OCI-LY7 (cell line): ENCODE results near the gene ZC3H18. TPM values are rescaled to one million over a fixed set of nuclear protein-coding genes. Genes with fewer than 3 reads are reported as not detected.
"Not testable (repeated sequence)": the region's sequence is repeated elsewhere in the genome, so short reads cannot be mapped to it uniquely, and the experiment has no call there.

Experiments
- BruUV-seq: library from RNA; stranded (reverse); fragments of 400-500 nt; replicated peaks from 2 replicates; lab custom pipeline; 2021; lab: Mats Ljungman, UMichigan
- CTCF ChIA-PET: fragments of 300-600 bp; sonication (Branson Sonifier 250); formaldehyde crosslinking; loops from one replicate; lab custom pipeline; 2022; ENCODE audit warnings: antibody characterized with exemption; ENCODE audit not compliant: unreplicated experiment; lab: Charles Lee
- POLR2A ChIA-PET: fragments of 300-600 bp; sonication (Branson Sonifier 250); formaldehyde crosslinking; loops from one replicate; lab custom pipeline; 2022; ENCODE audit warnings: antibody characterized with exemption; lab: Charles Lee
- DNase-seq: peaks from one replicate; pipeline ENCODE4 v3.0.0-alpha.2; 2015; ENCODE audit warnings: low spot score
- H2AFZ ChIP-seq: fragments of 200-600 bp; sonication (generic), shearing (Covaris generic); 2 replicates; pipeline ENCODE4 v1.6.1; 2014; ENCODE audit warnings: mild to moderate bottlenecking, antibody characterized with exemption, low read length, moderate library complexity
- H3K27ac ChIP-seq: fragments of 200-600 bp; sonication (generic); 2 replicates; pipeline ENCODE4 v1.5.1; 2014; ENCODE audit warnings: mixed run types, low read depth, mild to moderate bottlenecking, moderate library complexity, low read length, inconsistent platforms; ENCODE audit not compliant: poor library complexity, severe bottlenecking
- H3K36me3 ChIP-seq: fragments of 200-600 bp; sonication (generic); 2 replicates; pipeline ENCODE4 v1.6.1; 2014; ENCODE audit warnings: mild to moderate bottlenecking, antibody characterized with exemption, low read length, moderate library complexity, mixed read lengths; ENCODE audit not compliant: insufficient read depth
- H3K4me1 ChIP-seq: fragments of 200-600 bp; sonication (generic); 2 replicates; pipeline ENCODE4 v1.5.1; 2014; ENCODE audit warnings: mild to moderate bottlenecking, low read length; ENCODE audit not compliant: insufficient read depth, poor library complexity, severe bottlenecking
- H3K4me2 ChIP-seq: fragments of 200-600 bp; sonication (generic); 2 replicates; pipeline ENCODE4 v1.6.1; 2014; ENCODE audit warnings: mild to moderate bottlenecking, low read length
- H3K4me3 ChIP-seq: fragments of 200-600 bp; sonication (generic); 2 replicates; pipeline ENCODE4 v1.5.1; 2014; ENCODE audit warnings: mild to moderate bottlenecking, low read depth, low read length; ENCODE audit not compliant: poor library complexity, severe bottlenecking
- H3K79me2 ChIP-seq: fragments of 200-600 bp; sonication (generic); 2 replicates; pipeline ENCODE4 v1.6.1; 2016; ENCODE audit warnings: low read depth, mild to moderate bottlenecking, low read length, moderate library complexity, mixed read lengths; ENCODE audit not compliant: insufficient read depth
- H3K9me2 ChIP-seq: fragments of 200-600 bp; sonication (generic); 2 replicates; pipeline ENCODE4 v1.6.1; 2016; ENCODE audit warnings: mild to moderate bottlenecking, low read length, mixed read lengths; ENCODE audit not compliant: insufficient read depth
- H3K9me3 ChIP-seq: fragments of 200-600 bp; sonication (generic); 2 replicates; pipeline ENCODE4 v1.6.1; 2014; ENCODE audit warnings: mild to moderate bottlenecking, mixed run types, low read length, mixed read lengths
- H4K20me1 ChIP-seq: fragments of 200-600 bp; sonication (generic); 2 replicates; pipeline ENCODE4 v1.6.1; 2014; ENCODE audit warnings: mild to moderate bottlenecking, antibody characterized with exemption, low read length, moderate library complexity, mixed read lengths; ENCODE audit not compliant: insufficient read depth
- EZH2phosphoT487 ChIP-seq: fragments of 200-600 bp; sonication (generic); IDR thresholded peaks from 2 replicates; pipeline ENCODE4 v1.6.1; 2018; ENCODE audit warnings: low read depth, borderline replicate concordance, mild to moderate bottlenecking, mixed run types, antibody characterized with exemption, low read length, moderate library complexity, mixed read lengths
- intact Hi-C: fragments of 100-400 bp; cut with micrococcal nuclease; formaldehyde crosslinking; loops from one replicate; pipeline ENCODE4 v1.10.0; 2022; ENCODE audit not compliant: unreplicated experiment
- total RNA-seq, 2 experiments: library from RNA; depleted of rRNA in 1 of 2; stranded (reverse); fragments of >200 nt in 1 of 2; shearing (Covaris generic) in 1 of 2; gene quantifications; 2 replicates each; pipeline ENCODE4 v1.2.3, GENCODE V29; 2014 to 2022
- TF ChIP-seq, protein P1 (sequence below): fragments of 200-600 bp; sonication (generic); conservative IDR thresholded peaks from 2 replicates; pipeline ENCODE4 v1.5.1; 2014; ENCODE audit warnings: mild to moderate bottlenecking, antibody characterized with exemption, low read length, moderate library complexity, mixed read lengths

ZC3H18 gene
- total RNA-seq, 2 experiments from 2014 or later, result 22.2 to 79.0 TPM

DNA sequence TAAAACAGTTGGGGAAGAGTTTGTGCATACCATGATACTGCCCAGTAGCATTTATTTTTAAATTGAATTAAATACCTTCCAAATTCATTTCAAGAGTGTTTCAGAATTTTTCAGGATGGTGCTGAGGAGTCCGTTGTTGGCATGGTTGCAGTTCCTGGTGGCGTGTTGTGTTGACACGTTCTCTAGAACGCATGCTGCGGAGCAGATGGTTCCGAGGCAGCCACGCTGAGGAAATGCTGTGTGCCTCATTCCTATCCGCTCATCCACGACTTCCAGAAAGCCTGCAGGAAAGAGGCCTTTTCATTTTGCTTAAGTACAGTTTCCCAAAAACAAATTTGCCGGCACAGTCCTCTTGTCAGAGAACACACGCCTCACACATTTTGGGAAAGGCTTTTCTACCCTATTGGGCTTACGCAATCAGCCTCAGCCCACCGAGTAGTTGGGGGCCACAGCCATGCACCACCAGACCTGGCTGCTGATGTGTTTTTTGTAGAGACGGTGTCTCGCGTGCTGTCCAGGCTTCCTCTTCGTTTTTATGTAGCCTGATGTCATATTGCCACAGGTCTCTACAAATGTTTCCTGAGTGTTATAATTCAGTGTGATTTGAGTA lies 36.0 kb downstream of the ZC3H18 start:
- intact Hi-C loops, result no loop called here
- H3K4me2 ChIP-seq, result no peak overlapping the region
- no peaks in the 10 kb centered on the region for H4K20me1 ChIP-seq
- DNase-seq, result no peak
- ChIA-PET POLR2A (no interaction called here), CTCF (no interaction called here)
- no peaks in the 10 kb centered on the region for H3K9me3 ChIP-seq
- H3K79me2 ChIP-seq, result no peaks in the 10 kb centered on the region
- H3K36me3 ChIP-seq, result peaks cover 94% of the 10 kb centered on the region
- no TSS peak for BruUV-seq
- no peak overlapping the region for H3K27ac ChIP-seq
- H3K4me1 ChIP-seq, result peaks cover 8% of the 10 kb centered on the region
- TF ChIP-seq, protein P1, sequence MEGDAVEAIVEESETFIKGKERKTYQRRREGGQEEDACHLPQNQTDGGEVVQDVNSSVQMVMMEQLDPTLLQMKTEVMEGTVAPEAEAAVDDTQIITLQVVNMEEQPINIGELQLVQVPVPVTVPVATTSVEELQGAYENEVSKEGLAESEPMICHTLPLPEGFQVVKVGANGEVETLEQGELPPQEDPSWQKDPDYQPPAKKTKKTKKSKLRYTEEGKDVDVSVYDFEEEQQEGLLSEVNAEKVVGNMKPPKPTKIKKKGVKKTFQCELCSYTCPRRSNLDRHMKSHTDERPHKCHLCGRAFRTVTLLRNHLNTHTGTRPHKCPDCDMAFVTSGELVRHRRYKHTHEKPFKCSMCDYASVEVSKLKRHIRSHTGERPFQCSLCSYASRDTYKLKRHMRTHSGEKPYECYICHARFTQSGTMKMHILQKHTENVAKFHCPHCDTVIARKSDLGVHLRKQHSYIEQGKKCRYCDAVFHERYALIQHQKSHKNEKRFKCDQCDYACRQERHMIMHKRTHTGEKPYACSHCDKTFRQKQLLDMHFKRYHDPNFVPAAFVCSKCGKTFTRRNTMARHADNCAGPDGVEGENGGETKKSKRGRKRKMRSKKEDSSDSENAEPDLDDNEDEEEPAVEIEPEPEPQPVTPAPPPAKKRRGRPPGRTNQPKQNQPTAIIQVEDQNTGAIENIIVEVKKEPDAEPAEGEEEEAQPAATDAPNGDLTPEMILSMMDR, result no peak
- TF ChIP-seq EZH2phosphoT487, result no peak
- no peaks in the 10 kb centered on the region for H3K9me2 ChIP-seq
- no peak overlapping the region for H3K4me3 ChIP-seq
- no peak overlapping the region for H2AFZ ChIP-seq

DNA sequence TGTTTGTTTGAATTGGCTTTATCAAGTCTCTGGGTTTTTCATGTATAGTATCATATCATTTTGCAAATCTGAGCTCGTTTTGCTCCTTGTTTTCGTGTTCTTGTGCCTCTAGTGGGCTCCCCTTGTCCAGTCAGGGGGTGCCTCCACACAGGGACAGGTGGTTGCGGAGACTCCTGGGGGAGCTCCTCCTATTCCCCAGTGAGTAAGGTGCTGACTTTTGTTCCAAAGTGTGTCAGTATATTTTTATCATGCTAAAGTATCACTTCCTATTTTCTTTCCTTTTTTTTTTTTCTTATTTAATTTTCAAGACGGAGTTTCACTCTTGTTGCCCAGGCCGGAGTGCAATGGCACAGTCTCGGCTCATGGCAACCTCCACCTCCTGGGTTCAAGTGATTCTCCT lies 37.9 kb downstream of the ZC3H18 start:
- no peaks in the 10 kb centered on the region for H3K79me2 ChIP-seq
- TF ChIP-seq EZH2phosphoT487, result no peak
- TF ChIP-seq, protein P1, result no peak
- H3K4me2 ChIP-seq, result no peak overlapping the region
- ChIA-PET CTCF (no interaction called here), POLR2A (interaction anchor here (0.7 kb wide), 1 partner anchor 1232 kb away, joined by 3 read pairs; no protein-coding TSS in a partner anchor)
- no peak overlapping the region for H3K27ac ChIP-seq
- no peaks in the 10 kb centered on the region for H3K9me3 ChIP-seq
- no peak for DNase-seq
- intact Hi-C loops, result no loop called here
- no TSS peak for BruUV-seq
- no peaks in the 10 kb centered on the region for H3K9me2 ChIP-seq
- H2AFZ ChIP-seq, result no peak overlapping the region
- no peaks in the 10 kb centered on the region for H4K20me1 ChIP-seq
- no peak overlapping the region for H3K4me3 ChIP-seq
- peaks cover 91% of the 10 kb centered on the region for H3K36me3 ChIP-seq
- peaks cover 8% of the 10 kb centered on the region for H3K4me1 ChIP-seq

DNA sequence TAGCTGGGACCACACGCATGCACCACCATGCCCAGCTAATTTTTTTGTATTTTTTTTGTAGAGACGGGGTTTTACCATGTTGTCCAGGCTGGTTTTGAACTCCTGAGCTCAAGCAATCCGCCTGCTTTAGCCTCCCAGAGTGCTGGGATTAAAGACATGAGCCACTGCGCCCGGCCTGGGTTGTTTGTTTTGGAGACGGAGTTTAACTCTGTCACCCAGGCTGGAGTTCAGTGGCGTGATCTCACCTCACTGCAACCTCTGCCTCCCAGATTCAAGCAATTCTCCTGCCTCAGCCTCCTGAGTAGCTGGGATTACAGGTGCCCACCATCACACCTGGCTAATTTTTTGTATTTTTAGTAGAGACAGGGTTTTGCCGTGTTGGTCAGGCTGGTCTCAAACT lies 39.2 kb downstream of the ZC3H18 start:
- H2AFZ ChIP-seq, CTCF ChIA-PET, H3K79me2 ChIP-seq, H3K9me3 ChIP-seq, BruUV-seq, intact Hi-C loops, H3K4me3 ChIP-seq, H3K27ac ChIP-seq, POLR2A ChIA-PET, DNase-seq, H3K9me2 ChIP-seq, H3K4me1 ChIP-seq, H3K4me2 ChIP-seq, H4K20me1 ChIP-seq: not testable (repeated sequence)
- peaks cover 94% of the 10 kb centered on the region for H3K36me3 ChIP-seq
